GM18508 (cell line): ENCODE data around the gene FAM107B.

Source experiments
- ATAC-seq: cut with Tn5 transposase; IDR thresholded peaks from one replicate; pipeline ENCODE4 v1.9.1; 2021; ENCODE audit warnings: moderate number of reproducible peaks; ENCODE audit not compliant: insufficient read depth, unreplicated experiment

Gene FAM107B

DNA sequence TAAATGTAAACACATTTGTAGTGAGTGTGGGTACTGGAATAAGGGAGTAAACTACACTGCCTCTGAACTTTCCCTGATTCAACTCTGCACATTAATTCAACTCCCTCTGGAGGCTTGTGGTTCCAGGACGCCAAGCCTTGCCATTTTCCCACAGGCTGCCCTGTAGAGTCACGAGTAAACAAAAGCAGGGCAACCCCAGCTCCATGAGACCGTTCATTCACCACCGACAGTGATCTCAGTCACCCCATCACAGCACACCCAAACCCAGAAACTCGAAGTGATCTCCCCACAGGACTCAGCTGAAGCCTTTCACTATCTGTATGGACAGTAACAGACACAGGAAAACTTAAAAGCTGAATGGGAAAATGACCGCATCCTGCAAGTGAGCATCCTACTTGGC lies 225.2 kb downstream of the FAM107B start:
- no peak for ATAC-seq

GRCh38 chr10:14548970-14549369 lies 225.7 kb downstream of the FAM107B start:
- ATAC-seq: no peak

DNA sequence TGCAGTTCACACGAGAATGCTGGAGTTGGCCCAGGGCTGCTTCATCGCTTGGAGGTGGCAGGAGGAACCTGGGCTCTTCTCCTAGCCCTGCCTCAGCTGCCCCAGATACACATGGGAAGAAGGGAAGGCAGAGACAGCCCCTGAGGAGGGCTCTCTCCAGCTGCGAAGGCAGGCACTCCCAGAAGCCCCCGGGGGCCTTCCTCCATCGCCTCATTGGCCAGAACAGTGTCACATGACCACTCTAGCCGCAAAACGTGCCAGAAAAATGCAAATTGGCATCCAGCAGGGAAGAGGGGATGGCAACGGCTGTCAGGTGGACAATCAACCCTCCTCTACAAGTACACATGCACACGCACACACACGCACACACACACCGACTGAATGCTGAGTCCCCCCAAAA lies 226.2 kb downstream of the FAM107B start:
- no peak for ATAC-seq

DNA sequence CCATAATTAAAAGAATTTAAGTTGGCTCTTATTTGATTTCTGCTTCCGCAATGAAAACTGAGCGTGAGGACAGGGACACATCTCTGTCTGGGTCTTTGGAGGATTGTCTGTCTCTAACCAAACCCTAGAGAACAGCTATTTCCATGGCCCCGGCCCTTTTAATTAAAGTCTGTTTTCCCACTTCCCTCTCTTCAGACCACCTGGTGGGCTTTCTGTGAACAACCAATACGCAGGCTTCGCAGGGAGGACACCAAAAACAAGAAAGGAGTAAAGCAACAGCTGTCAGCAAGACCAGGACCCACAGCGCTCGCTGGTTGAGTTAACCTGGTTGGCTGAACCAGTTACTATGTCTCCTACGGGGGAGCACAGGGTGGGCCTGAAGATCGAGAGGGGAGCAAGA lies 226.9 kb downstream of the FAM107B start:
- no peak for ATAC-seq

DNA sequence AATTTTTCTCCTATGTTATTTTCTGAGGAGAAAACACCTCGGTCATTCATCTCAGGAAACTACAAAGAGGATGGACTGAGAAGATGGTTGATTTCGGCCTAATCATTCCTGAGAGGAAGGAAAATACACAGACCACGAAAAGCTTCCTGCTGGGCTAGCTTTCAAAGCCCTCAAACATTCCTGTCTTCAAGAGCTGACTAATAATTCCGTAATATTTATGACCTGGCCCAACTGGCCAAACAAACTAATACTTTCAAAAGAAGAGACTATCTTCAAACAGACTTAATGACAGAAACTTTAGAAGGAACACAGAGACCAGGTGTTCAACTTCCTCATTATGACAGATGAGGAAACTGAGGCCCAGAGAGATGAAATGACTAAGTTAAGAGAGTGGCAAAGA lies 228.9 kb downstream of the FAM107B start:
- no peak for ATAC-seq

- no peak for ATAC-seq
Observed at GRCh38 chr10:14543904-14544210, 230.8 kb downstream of the FAM107B start.

DNA sequence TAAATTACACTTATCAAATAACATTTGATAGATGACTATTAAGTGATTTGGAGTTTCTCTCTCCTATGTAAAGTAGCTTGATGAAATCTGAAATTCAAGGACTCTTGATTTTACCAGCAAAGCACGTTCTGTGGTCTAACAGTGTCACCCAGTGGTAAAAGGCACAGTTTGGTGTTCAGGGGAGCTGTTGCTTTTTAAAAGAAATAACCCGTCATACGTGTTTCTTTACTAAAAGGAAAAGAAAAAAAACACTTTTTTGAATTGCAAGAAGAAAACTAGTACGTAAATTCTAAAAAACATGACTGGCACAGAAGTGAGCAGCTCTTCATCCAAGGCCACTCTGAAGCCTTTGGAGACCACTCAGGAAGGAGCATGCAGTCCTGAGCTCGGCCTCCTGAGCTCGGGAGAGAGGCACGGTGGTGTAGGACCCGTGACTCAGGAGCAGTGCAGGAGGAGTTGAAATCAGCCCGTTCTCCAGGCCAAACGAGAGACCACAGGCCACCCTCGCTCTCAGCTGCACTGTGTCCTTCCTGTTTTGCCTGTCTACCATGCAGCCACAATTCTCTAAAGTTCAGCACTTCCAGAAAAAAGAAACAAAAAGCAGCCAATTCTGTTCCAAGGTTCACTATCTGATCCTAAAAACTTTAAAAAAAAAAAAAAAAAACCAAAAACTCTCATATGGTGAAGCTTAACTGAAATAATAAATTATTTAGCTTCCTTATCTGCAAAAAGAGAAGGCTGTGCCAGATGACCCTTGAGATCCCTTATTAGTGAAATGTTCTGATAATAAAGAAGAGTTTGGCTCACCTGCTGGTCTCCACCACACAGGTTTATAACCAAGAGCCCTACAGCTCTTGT lies 231.4 kb downstream of the FAM107B start:
- ATAC-seq: no peak

DNA sequence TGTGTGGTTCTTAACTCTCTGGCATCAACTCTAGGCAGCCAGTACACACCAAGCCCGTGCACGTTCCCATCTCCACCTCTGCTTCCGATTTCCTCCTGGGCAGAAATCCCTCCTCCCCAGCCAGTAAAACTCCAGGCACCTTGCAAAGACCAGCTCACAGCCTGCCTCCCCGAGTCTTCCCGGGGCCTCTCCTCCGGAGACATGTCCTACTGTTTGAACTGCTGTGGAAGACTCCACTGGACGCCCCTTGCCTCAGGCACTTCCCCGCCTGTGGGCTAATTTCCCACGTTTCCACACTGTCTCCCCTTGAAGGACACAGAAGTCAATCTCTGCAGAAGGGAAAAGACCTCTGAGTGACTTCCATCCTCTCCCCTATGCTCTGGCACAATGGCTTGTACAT lies 233.3 kb downstream of the FAM107B start:
- ATAC-seq: no peak

DNA sequence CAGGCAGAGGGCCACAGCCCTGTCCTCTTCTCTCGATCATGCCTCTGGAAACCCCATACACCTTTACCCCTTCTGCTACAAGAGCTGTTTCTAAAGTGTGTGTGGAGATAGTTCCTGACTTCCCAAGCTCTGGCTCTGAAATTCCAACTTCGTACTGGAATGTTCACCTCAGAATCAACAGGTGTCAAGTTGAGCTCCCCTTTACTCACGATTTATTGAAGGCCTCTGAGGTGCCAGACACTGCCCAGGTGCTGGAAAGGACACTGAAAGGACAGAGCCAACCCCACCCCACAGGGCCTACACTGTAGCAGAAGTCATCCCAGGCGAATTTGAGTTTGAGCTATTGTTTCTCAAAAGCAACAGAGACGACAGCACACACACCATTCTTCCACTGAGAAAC lies 234.1 kb downstream of the FAM107B start:
- no peak for ATAC-seq

GRCh38 chr10:14540062-14540461 lies 234.6 kb downstream of the FAM107B start:
- ATAC-seq: no peak

DNA sequence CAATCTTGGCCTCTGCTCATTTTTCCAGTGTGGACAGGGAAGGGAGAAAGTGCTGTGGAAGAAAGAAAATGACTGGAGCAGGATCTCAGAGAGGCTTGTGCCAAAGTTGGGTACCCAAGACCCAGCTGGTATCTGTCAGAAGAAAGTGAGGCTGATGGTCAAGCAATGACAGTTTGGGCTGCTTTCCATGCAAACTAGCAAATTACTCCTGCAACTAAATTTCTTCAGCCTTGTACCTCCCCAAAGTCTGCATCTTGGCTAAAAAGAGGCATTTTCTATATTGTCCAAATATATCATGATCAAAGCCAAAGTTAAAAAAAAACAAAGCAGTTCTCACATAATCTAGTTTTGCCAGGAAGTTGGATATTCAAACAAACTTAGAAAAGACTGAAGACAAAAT lies 235.5 kb downstream of the FAM107B start:
- no peak for ATAC-seq

GRCh38 chr10:14536241-14537213 lies 238.2 kb downstream of the FAM107B start:
- ATAC-seq: no peak

DNA sequence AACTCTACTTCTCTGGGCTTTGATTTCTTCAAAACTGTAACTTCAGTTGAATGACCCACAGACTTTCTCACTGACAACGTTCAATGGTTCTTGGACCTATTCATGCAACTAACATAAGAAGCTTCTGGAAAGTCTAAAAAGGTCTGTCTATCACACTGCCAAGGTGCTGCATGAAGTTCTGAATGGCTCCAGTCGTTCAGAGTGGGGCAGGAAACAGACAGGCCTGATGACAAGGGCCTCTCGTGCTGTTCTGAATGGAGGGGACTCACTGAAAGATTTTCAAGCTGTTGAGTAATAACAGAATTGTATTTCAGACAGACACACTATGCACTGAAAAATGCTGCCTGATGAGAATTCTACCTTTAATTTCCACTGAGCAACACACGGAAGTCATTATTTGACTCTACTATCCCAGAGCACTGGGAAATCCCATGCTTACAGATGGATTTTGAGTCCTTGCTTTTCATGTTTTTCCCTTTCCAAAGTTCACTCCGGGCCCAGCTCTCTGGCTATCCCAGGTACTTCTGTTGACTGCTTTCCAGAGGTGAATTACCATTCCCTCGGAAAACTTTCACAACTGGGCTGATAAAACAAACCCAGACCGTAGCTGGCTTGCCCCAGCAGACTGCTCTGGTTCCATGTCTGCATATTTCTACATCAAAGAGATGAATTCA lies 239.1 kb downstream of the FAM107B start:
- ATAC-seq: no peak

- no peak for ATAC-seq
Observed at GRCh38 chr10:14534152-14534551, 240.5 kb downstream of the FAM107B start.

GRCh38 chr10:14533295-14533694 lies 241.4 kb downstream of the FAM107B start:
- no peak for ATAC-seq

DNA sequence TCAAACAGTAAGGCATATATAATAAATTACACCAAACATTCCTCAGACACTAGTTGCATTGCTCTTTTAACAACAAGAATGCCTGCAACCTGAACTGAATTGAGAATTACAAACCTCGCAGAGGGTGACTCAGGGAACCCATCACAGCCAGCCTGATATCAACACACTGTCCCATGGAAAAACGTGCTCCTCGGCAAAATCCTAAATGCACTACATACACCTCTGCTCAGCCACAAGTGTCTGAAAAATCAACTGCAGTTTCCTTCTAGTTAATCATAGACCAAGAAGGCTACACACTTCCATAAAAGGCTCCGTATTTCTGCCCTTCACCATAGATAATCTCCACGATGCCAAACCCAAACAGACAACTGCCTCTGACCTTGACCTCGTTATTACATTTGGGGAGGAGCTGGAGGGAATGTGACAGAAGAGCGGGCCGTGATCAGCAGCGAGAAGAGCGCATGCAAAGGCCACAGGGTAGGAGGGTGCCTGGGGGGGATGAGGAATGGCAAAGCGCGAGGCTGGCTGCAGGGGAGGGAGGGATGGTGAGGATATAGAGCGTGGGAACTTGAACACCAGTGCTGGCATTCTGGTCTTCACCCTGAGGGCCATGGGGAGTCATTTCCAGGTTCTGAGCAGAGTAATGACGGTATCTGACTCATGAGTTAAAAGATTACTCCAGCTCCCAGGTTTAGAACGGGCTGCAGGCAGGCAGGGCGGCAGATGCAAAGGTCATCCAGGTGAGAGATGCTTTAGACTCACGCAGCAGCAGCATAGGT lies 242.0 kb downstream of the FAM107B start:
- no peak for ATAC-seq

DNA sequence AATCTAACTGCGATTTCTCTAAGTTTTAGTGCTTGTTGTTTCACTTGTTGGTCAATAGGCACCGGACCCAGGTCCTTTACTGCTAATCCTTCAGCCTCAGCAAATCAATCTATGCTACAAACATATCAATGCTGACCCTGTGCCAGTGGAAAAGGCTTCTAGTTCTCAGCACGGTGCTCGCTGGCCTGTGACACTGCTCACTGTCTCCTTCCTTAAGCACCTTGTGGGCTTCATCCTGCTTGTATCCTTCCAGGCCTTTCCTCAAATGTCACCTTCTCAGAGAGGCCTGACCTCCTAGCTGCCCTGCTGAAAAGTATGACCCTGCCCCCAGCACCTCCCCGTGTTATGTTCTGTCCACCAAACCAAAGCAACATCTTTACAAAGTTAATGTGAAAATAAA lies 242.7 kb downstream of the FAM107B start:
- no peak for ATAC-seq

- no peak for ATAC-seq
Observed at GRCh38 chr10:14530465-14530864, 244.2 kb downstream of the FAM107B start.

DNA sequence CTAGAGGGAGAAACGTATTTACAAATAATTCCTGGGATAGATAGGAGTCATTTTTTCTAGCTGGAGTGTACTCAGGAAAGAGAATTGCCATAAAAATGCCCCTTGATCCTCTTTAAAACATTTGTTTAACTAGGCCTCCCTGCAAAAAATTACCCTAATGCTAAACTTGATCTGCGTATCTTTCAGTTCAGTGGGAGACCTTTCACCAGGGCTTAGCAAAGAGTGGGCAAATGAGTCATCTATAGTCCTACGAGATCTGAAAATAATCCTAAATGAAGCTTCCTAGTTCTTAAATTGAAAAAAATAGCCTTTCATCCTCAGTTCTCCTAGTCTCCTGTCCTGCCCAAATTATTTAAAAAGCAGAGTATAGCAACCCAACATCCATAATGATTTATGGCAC lies 245.3 kb downstream of the FAM107B start:
- ATAC-seq: no peak

DNA sequence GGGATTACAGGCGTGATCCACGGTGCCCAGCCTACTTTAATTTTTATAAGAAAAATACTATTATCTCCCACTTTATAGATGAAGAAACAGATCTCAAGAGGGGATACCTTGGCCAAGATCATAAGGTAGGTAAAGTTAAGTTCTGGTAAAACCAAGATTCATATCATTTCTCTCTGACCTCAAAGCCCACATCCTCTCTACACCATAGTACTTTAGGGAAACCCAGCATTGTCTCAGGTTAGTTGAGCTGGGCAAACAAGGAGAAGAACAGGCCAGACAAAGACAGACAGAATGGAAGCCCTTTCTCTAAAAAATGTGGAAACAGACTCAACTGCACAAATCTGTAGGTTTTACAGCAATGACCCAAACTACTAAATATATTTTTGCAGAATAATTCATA lies 246.2 kb downstream of the FAM107B start:
- ATAC-seq: no peak
